Activated CD8-positive, alpha-beta memory T cell treated with anti-CD3 and anti-CD28 coated beads, Interleukin-2, amount 50 U/mL, for 1 hour (primary cell): ENCODE data around the gene SPAG9.
A peak's percentile ranks its signal among the peaks of the same experiment; 100 is the strongest.
"Not testable (repeated sequence)": the region's sequence is repeated elsewhere in the genome, so short reads cannot be mapped to it uniquely, and the experiment has no call there.

Source experiments
- DNase-seq: peaks from one replicate; pipeline ENCODE4 v3.0.0-alpha.2; 2020; ENCODE audit errors: extremely low read depth

Gene SPAG9

GRCh38 chr17:51132964-51133319, 12.3 kb upstream of the SPAG9 start:
- DNase-seq: no peak

GRCh38 chr17:51128076-51128475, 7.4 kb upstream of the SPAG9 start:
- no peak for DNase-seq

- DNase-seq: no peak
Measured at GRCh38 chr17:51124640-51125503, 4.2 kb upstream of the SPAG9 start.

- not testable (repeated sequence) for DNase-seq
Measured at GRCh38 chr17:51122473-51123115, 1.9 kb upstream of the SPAG9 start.

GRCh38 chr17:51121620-51122472, 1.2 kb upstream of the SPAG9 start:
- peak; percentile 57 for DNase-seq

- DNase-seq: no peak
Measured at GRCh38 chr17:51120357-51120738, 320 bp downstream of the SPAG9 start.

- DNase-seq: no peak
Measured at GRCh38 chr17:51119415-51120356, 982 bp downstream of the SPAG9 start.

GRCh38 chr17:51118330-51119195, 2.1 kb downstream of the SPAG9 start:
- no peak for DNase-seq

- DNase-seq: no peak
Measured at GRCh38 chr17:51115179-51115578, 5.5 kb downstream of the SPAG9 start.

GRCh38 chr17:51112303-51113222, 8.1 kb downstream of the SPAG9 start:
- not testable (repeated sequence) for DNase-seq

GRCh38 chr17:51107778-51108177, 12.9 kb downstream of the SPAG9 start:
- DNase-seq: no peak

- DNase-seq: no peak
Measured at GRCh38 chr17:51103451-51103850, 17.2 kb downstream of the SPAG9 start.

GRCh38 chr17:51103050-51103449, 17.6 kb downstream of the SPAG9 start:
- DNase-seq: no peak

GRCh38 chr17:51097708-51098446, 22.8 kb downstream of the SPAG9 start:
- DNase-seq: no peak

GRCh38 chr17:51091635-51092034, 29.0 kb downstream of the SPAG9 start:
- DNase-seq: no peak

- not testable (repeated sequence) for DNase-seq
Measured at GRCh38 chr17:51088868-51089267, 31.8 kb downstream of the SPAG9 start.

GRCh38 chr17:51088287-51088686, 32.4 kb downstream of the SPAG9 start:
- DNase-seq: no peak

GRCh38 chr17:51087072-51087757, 33.5 kb downstream of the SPAG9 start:
- no peak for DNase-seq
